ENCODE data around the gene FREM2. TPM values are rescaled to one million over a fixed set of nuclear protein-coding genes. Genes with fewer than 3 reads are reported as not detected.

The FREM2 gene
- total RNA-seq, 1 experiment from 2014 or later = 42.6 TPM

DNA sequence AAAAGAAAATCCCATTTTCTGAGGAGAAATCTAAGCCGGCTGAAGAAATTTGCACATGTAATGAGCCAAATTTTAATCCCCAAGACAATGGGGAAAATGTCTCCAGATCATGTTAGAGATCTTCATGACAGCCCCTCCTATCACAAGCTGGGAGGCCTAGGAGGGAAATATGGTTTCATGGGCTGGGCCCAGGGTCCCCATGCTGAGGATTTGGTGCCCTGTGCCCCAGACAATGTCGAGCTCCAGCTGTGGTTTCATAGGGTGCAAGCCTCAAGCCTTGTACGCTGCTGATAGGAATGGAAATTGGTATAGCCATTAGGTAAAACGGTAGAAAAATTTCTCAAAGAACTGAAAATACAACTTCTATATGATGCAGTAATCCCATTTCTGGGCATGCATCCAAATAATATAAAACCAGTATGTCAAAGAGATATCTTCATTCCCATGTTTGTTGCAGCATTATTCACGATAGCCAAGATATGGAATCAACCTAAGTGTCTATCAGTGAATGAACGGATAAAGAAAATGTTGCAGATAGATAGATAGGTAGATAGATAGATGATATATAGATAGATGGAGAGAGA, 19.3 kb upstream of the FREM2 start:
- Mint-ChIP-seq H3K4me3 (ENCODE audit: unreplicated experiment) (no peak overlapping the region), H3K9me3 (ENCODE audit: unreplicated experiment) (no peaks in the 10 kb centered on the region), H3K36me3 (ENCODE audit: insufficient read depth, unreplicated experiment) (no peaks in the 10 kb centered on the region), H3K4me1 (ENCODE audit: low read depth, unreplicated experiment) (peaks cover 7% of the 10 kb centered on the region), H3K27me3 (ENCODE audit: insufficient read depth, unreplicated experiment) (no peaks in the 10 kb centered on the region), H3K27ac (ENCODE audit: unreplicated experiment) (no peak overlapping the region)
- TF ChIP-seq, protein P1, sequence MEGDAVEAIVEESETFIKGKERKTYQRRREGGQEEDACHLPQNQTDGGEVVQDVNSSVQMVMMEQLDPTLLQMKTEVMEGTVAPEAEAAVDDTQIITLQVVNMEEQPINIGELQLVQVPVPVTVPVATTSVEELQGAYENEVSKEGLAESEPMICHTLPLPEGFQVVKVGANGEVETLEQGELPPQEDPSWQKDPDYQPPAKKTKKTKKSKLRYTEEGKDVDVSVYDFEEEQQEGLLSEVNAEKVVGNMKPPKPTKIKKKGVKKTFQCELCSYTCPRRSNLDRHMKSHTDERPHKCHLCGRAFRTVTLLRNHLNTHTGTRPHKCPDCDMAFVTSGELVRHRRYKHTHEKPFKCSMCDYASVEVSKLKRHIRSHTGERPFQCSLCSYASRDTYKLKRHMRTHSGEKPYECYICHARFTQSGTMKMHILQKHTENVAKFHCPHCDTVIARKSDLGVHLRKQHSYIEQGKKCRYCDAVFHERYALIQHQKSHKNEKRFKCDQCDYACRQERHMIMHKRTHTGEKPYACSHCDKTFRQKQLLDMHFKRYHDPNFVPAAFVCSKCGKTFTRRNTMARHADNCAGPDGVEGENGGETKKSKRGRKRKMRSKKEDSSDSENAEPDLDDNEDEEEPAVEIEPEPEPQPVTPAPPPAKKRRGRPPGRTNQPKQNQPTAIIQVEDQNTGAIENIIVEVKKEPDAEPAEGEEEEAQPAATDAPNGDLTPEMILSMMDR (IDR thresholded peaks at IDR 0.05; ENCODE audit: insufficient read depth in 1 of 2, low read depth in 1 of 2, low read length in 1 of 2, severe bottlenecking in 1 of 2, unreplicated experiment in 1 of 2) = no peak
- H3K36me3 ChIP-seq (ENCODE audit: control insufficient read depth, insufficient read depth, low read length) = no peaks in the 10 kb centered on the region
- POLR2A ChIA-PET = no interaction called here
- no TSS peak for BruUV-seq (replicated peaks)
- CTCF ChIA-PET = no interaction called here
- H3K4me3 ChIP-seq (ENCODE audit: low read depth, low read length) = no peak overlapping the region
- no peaks in the 10 kb centered on the region for H3K27me3 ChIP-seq (replicated peaks; ENCODE audit: control insufficient read depth, insufficient read depth, low read length)
- H3K9me3 ChIP-seq = no peaks in the 10 kb centered on the region
- DNase-seq = no peak
- intact Hi-C loops (cut with micrococcal nuclease; ENCODE audit: unreplicated experiment) = no loop called here
- peaks cover 12% of the 10 kb centered on the region for H3K4me1 ChIP-seq

DNA sequence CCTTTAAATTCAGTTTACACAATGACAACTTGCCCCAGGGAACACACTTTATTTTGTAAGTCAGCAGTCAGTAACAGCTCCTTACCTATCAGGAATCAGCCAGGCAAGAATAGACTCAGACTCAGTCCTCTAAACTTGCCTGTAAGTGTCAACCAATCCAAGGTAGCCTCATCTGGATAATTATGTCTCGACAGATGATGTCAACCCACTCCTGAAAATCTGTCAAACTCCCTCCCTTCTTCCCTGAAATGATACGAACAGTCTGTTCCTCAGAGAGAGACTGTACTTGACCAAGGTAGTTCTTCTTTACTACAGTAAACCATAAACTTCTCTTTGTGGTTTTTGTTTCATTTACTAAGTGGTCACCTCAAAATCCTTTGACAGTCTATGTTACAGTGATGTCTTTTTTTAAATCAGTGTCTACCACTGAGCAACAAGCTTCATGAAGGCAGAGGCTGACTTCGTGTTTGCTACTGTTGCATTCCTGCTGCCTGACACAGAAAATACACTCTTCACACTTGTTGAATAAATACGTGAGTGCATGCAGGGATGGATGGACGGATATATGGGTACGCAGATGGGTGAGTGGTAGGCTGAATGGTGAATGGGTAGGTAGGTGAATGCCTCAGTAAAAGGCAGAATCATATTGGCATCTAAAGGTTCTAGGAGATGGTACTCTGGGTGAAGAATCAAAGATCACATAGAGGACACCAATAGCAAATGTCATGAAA, 17.5 kb upstream of the FREM2 start:
- CTCF ChIA-PET = interaction anchor here (1.4 kb wide), 1 partner anchor 197 kb away, joined by 3 read pairs; no protein-coding TSS in a partner anchor
- no TSS peak for BruUV-seq (replicated peaks)

DNA sequence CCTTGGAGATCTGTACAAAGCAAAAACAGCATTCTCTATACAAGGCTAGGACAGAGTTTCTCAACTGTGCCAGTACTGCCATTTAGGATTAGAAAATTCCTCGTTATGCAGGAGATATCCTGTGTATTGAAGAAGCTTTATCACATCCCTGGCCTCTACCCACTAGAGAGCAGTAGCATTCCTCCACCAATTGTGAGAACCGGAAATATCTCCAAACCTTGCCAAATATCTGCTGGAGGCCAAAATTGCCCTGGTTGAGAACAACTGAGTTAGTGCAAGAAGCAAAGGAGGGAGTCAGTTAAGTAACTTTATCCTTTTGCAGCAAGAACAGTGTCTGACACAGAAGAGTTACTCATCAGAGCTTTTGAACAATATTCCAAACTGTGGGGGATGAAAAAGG, 16.2 kb upstream of the FREM2 start:
- intact Hi-C loops (cut with micrococcal nuclease; ENCODE audit: unreplicated experiment) = loop anchor here (1.0 to 2.0 kb wide), 2 partner anchors 93 to 202 kb away; no protein-coding TSS in a partner anchor
- H3K4me1 Mint-ChIP-seq (ENCODE audit: low read depth, unreplicated experiment) = peaks cover 7% of the 10 kb centered on the region
- H3K27ac Mint-ChIP-seq (ENCODE audit: unreplicated experiment) = no peak overlapping the region
- no peak overlapping the region for H3K4me3 Mint-ChIP-seq (ENCODE audit: unreplicated experiment)
- CTCF ChIA-PET = interaction anchor here (0.5 to 1.4 kb wide), 4 partner anchors 16 to 209 kb away, joined by 3 to 4 read pairs (median 3); partner anchors contain the start of gene FREM2
- H3K4me3 ChIP-seq (ENCODE audit: low read depth, low read length) = no peak overlapping the region
- BruUV-seq (replicated peaks) = no TSS peak
- POLR2A ChIA-PET = no interaction called here
- peak in 1 of 2 experiments; percentile 11 for DNase-seq
- TF ChIP-seq, protein P1 (IDR thresholded peaks at IDR 0.05; ENCODE audit: insufficient read depth in 1 of 2, low read depth in 1 of 2, low read length in 1 of 2, severe bottlenecking in 1 of 2, unreplicated experiment in 1 of 2) = peak in 1 of 2 experiments; percentile 3
- no peaks in the 10 kb centered on the region for H3K36me3 Mint-ChIP-seq (ENCODE audit: insufficient read depth, unreplicated experiment)
- H3K9me3 Mint-ChIP-seq (ENCODE audit: unreplicated experiment) = no peaks in the 10 kb centered on the region
- H3K9me3 ChIP-seq = no peaks in the 10 kb centered on the region
- no peaks in the 10 kb centered on the region for H3K27me3 Mint-ChIP-seq (ENCODE audit: insufficient read depth, unreplicated experiment)
- peaks cover 12% of the 10 kb centered on the region for H3K4me1 ChIP-seq
- H3K27me3 ChIP-seq (replicated peaks; ENCODE audit: control insufficient read depth, insufficient read depth, low read length) = no peaks in the 10 kb centered on the region
- no peaks in the 10 kb centered on the region for H3K36me3 ChIP-seq (ENCODE audit: control insufficient read depth, insufficient read depth, low read length)

More for the DNA sequence above, 17.5 kb upstream of the FREM2 start:
- Histone ChIP-seq H3K27me3 (replicated peaks; ENCODE audit: control insufficient read depth, insufficient read depth, low read length) (no peaks in the 10 kb centered on the region), H3K4me3 (ENCODE audit: low read depth, low read length) (no peak overlapping the region), H3K9me3 (no peaks in the 10 kb centered on the region), H3K4me1 (peaks cover 12% of the 10 kb centered on the region), H3K36me3 (ENCODE audit: control insufficient read depth, insufficient read depth, low read length) (no peaks in the 10 kb centered on the region)
- H3K36me3 Mint-ChIP-seq (ENCODE audit: insufficient read depth, unreplicated experiment) = no peaks in the 10 kb centered on the region
- no peak overlapping the region for H3K4me3 Mint-ChIP-seq (ENCODE audit: unreplicated experiment)
- no peak overlapping the region for H3K27ac Mint-ChIP-seq (ENCODE audit: unreplicated experiment)
- no peak for DNase-seq
- no peaks in the 10 kb centered on the region for H3K9me3 Mint-ChIP-seq (ENCODE audit: unreplicated experiment)
- TF ChIP-seq, protein P1 (IDR thresholded peaks at IDR 0.05; ENCODE audit: insufficient read depth in 1 of 2, low read depth in 1 of 2, low read length in 1 of 2, severe bottlenecking in 1 of 2, unreplicated experiment in 1 of 2) = no peak
- intact Hi-C loops (cut with micrococcal nuclease; ENCODE audit: unreplicated experiment) = no loop called here
- H3K4me1 Mint-ChIP-seq (ENCODE audit: low read depth, unreplicated experiment) = peaks cover 7% of the 10 kb centered on the region
- H3K27me3 Mint-ChIP-seq (ENCODE audit: insufficient read depth, unreplicated experiment) = no peaks in the 10 kb centered on the region
- POLR2A ChIA-PET = interaction anchor here (0.5 kb wide), 1 partner anchor 11 kb away, joined by 3 read pairs; no protein-coding TSS in a partner anchor

All from Caco-2 (cell line).